ENCODE data around the gene RHOB. TPM values are rescaled to one million over a fixed set of nuclear protein-coding genes. Genes with fewer than 3 reads are reported as not detected.

RHOB gene
- total RNA-seq, 1 experiment from 2014 or later: 38.9 TPM

- no peaks in the 10 kb centered on the region for H3K9me3 ChIP-seq (ENCODE audit: control insufficient read depth, insufficient read depth, low read depth, low read length)
- ATAC-seq (no peak), DNase-seq (ENCODE audit: low read depth, low spot score) (no peak)
- POLR2A ChIA-PET: no interaction called here
- CTCF ChIA-PET: no interaction called here
- intact Hi-C loops (cut with micrococcal nuclease; ENCODE audit: unreplicated experiment) (no loop called here), in situ Hi-C loops (cut with HindIII; ENCODE audit: low pct_unique_long_range_greater_than_20kb, low sequenced_read_pairs) (no loop called here)
- no peaks in the 10 kb centered on the region; the same call in 1 of the 2 replicates for H3K4me1 ChIP-seq (ENCODE audit: control insufficient read depth, insufficient read depth, low read length)
- no peak overlapping the region for H3K27ac ChIP-seq (ENCODE audit: low read length)
- H3K27me3 ChIP-seq (ENCODE audit: control insufficient read depth, insufficient read depth, low read length): no peaks in the 10 kb centered on the region
- TF ChIP-seq REST (IDR thresholded peaks at IDR 0.05; ENCODE audit: insufficient read depth in 1 of 2, low read depth in 2 of 2, low read length in 1 of 2) (no peak), CTCF (IDR thresholded peaks at IDR 0.05) (no peak), SIN3A (IDR thresholded peaks at IDR 0.05; ENCODE audit: borderline replicate concordance, insufficient read depth, low read depth, low read length) (no peak), TCF7L2 (IDR thresholded peaks at IDR 0.05; ENCODE audit: low read depth, low read length) (no peak), POLR2AphosphoS5 (IDR thresholded peaks at IDR 0.05; ENCODE audit: low read depth, low read length) (no peak)
- BruUV-seq (replicated peaks): no TSS peak
- no peaks in the 10 kb centered on the region for H3K36me3 ChIP-seq (ENCODE audit: control insufficient read depth, insufficient read depth, low read length)
- no peak overlapping the region for H3K4me3 ChIP-seq (ENCODE audit: low read depth in 2 of 2, low read length in 2 of 2)
Observed at GRCh38 chr2:20471902-20472559, 25.2 kb downstream of the RHOB start.

GRCh38 chr2:20472569-20472968 is 25.7 kb downstream of the RHOB start:
- no peak overlapping the region for H3K27ac ChIP-seq (ENCODE audit: low read length)
- in situ Hi-C loops (cut with HindIII; ENCODE audit: low pct_unique_long_range_greater_than_20kb, low sequenced_read_pairs): no loop called here
- H3K27me3 ChIP-seq (ENCODE audit: control insufficient read depth, insufficient read depth, low read length): no peaks in the 10 kb centered on the region
- no peak overlapping the region for H3K4me3 ChIP-seq (ENCODE audit: low read depth in 2 of 2, low read length in 2 of 2)
- CTCF ChIA-PET: no interaction called here
- BruUV-seq (replicated peaks): no TSS peak
- H3K4me1 ChIP-seq (ENCODE audit: control insufficient read depth, insufficient read depth, low read length): no peaks in the 10 kb centered on the region; the same call in 1 of the 2 replicates
- ATAC-seq (no peak), DNase-seq (ENCODE audit: low read depth, low spot score) (no peak)
- H3K9me3 ChIP-seq (ENCODE audit: control insufficient read depth, insufficient read depth, low read depth, low read length): no peaks in the 10 kb centered on the region
- no peaks in the 10 kb centered on the region for H3K36me3 ChIP-seq (ENCODE audit: control insufficient read depth, insufficient read depth, low read length)
- POLR2A ChIA-PET: no interaction called here
- TF ChIP-seq REST (IDR thresholded peaks at IDR 0.05; ENCODE audit: insufficient read depth in 1 of 2, low read depth in 2 of 2, low read length in 1 of 2) (no peak), SIN3A (IDR thresholded peaks at IDR 0.05; ENCODE audit: borderline replicate concordance, insufficient read depth, low read depth, low read length) (no peak), POLR2AphosphoS5 (IDR thresholded peaks at IDR 0.05; ENCODE audit: low read depth, low read length) (no peak), TCF7L2 (IDR thresholded peaks at IDR 0.05; ENCODE audit: low read depth, low read length) (no peak), CTCF (IDR thresholded peaks at IDR 0.05) (no peak)
- intact Hi-C loops (cut with micrococcal nuclease; ENCODE audit: unreplicated experiment): no loop called here

All from Panc1 (cell line).